HepG2 (cell line): Measurements from ENCODE around the gene MYL4. TPM values are rescaled to one million over a fixed set of nuclear protein-coding genes. Genes with fewer than 3 reads are reported as not detected.

Experiments used
- BRCA1 ChIP-seq: sonication (generic); formaldehyde crosslinking; IDR thresholded peaks from 2 replicates; pipeline ENCODE4 v1.4.0; 2020; ENCODE audit warnings: missing genetic modification reagents
- DDIT3 ChIP-seq: sonication (generic); formaldehyde crosslinking; IDR thresholded peaks from 2 replicates; pipeline ENCODE4 v1.4.0; 2020; ENCODE audit warnings: mild to moderate bottlenecking, missing genetic modification reagents
- MAF1 ChIP-seq: sonication (generic); formaldehyde crosslinking; IDR thresholded peaks from 2 replicates; pipeline ENCODE4 v1.5.0; 2020; ENCODE audit warnings: missing genetic modification reagents, borderline replicate concordance
- MTF2 ChIP-seq: sonication (generic); formaldehyde crosslinking; IDR thresholded peaks from 2 replicates; pipeline ENCODE4 v1.5.0; 2020; ENCODE audit warnings: missing genetic modification reagents, borderline replicate concordance
- NFYB ChIP-seq: sonication (generic); formaldehyde crosslinking; IDR thresholded peaks from 2 replicates; pipeline ENCODE4 v1.4.0; 2020; ENCODE audit warnings: missing genetic modification reagents
- PRDM10 ChIP-seq: sonication (generic); formaldehyde crosslinking; IDR thresholded peaks from 2 replicates; pipeline ENCODE4 v1.4.0; 2020; ENCODE audit warnings: low read depth, missing genetic modification reagents
- SNAPC2 ChIP-seq: sonication (generic); formaldehyde crosslinking; IDR thresholded peaks from 2 replicates; pipeline ENCODE4 v1.8.1; 2022; ENCODE audit warnings: mild to moderate bottlenecking, missing genetic modification reagents
- STAG1 ChIP-seq: sonication (generic); formaldehyde crosslinking; IDR thresholded peaks from 2 replicates; pipeline ENCODE4 v1.4.0; 2020; ENCODE audit warnings: missing genetic modification reagents
- TGIF2 ChIP-seq: IDR thresholded peaks from 2 replicates; pipeline ENCODE4 v1.6.1; 2016; ENCODE audit warnings: control low read depth, missing compliant biosample characterization
- ZBTB42 ChIP-seq: sonication (generic); formaldehyde crosslinking; IDR thresholded peaks from 2 replicates; pipeline ENCODE4 v1.5.0; 2020; ENCODE audit warnings: mild to moderate bottlenecking, missing genetic modification reagents
- ZC3H13 ChIP-seq: sonication (generic); formaldehyde crosslinking; IDR thresholded peaks from 2 replicates; pipeline ENCODE4 v1.8.1; 2023; ENCODE audit warnings: mild to moderate bottlenecking, missing genetic modification reagents, moderate library complexity
- ZMAT3 ChIP-seq: sonication (generic); formaldehyde crosslinking; conservative IDR thresholded peaks from 2 replicates; pipeline ENCODE4 v1.7.0; 2021; ENCODE audit warnings: missing genetic modification reagents
- ZNF30 ChIP-seq: sonication (generic); formaldehyde crosslinking; IDR thresholded peaks from 2 replicates; pipeline ENCODE4 v1.5.0; 2020; ENCODE audit warnings: mild to moderate bottlenecking, missing genetic modification reagents
- polyA plus RNA-seq, 8 experiments: library from polyadenylated mRNA; depleted of rRNA in 3 of 8; stranded (reverse) in 7 of 8; unstranded in 1 of 8; fragments of >200 nt; fragmentation: Illumina TruSeq in 4 of 8; extraction: Trizol in 4 of 8; gene quantifications; 2 replicates each; pipeline versions ENCODE4 v1.2.1 to v1.2.3, GENCODE V29; 2011 to 2016; ENCODE audit warnings: low read depth in 4 of 8, missing spikeins in 1 of 8, mixed read lengths in 1 of 8; ENCODE audit not compliant: insufficient read depth in 1 of 8
- total RNA-seq, 5 experiments: library from RNA; depleted of rRNA; stranded (reverse); fragments of >200 nt; fragmentation: Illumina TruSeq; extraction: Trizol; gene quantifications; 2 replicates each; pipeline ENCODE4 v1.2.3, GENCODE V29; 2016; ENCODE audit warnings: low read depth in 1 of 5
- TF ChIP-seq, protein P1 (sequence below): IDR thresholded peaks from 2 replicates; pipeline ENCODE4 v1.6.1; 2016; ENCODE audit warnings: mild to moderate bottlenecking

MYL4 gene
- total and polyA plus RNA-seq, 2 of the 13 experiments (the other 11 are each of a cell fraction or from before 2014, with no cell fraction given), result not detected

- TF ChIP-seq ZBTB42, result peak; percentile 25; the same call in 1 of the 2 replicates
- peak; percentile 13; the same call in 1 of the 2 replicates for TF ChIP-seq PRDM10
- TF ChIP-seq MAF1 (CRISPR knock-in tag), result no peak
- peak; percentile 36; the same call in 1 of the 2 replicates for TF ChIP-seq ZC3H13 (CRISPR knock-in tag)
- TF ChIP-seq BRCA1 (CRISPR knock-in tag), result peak; percentile 94; the same call in 1 of the 2 replicates
- TF ChIP-seq, protein P1, sequence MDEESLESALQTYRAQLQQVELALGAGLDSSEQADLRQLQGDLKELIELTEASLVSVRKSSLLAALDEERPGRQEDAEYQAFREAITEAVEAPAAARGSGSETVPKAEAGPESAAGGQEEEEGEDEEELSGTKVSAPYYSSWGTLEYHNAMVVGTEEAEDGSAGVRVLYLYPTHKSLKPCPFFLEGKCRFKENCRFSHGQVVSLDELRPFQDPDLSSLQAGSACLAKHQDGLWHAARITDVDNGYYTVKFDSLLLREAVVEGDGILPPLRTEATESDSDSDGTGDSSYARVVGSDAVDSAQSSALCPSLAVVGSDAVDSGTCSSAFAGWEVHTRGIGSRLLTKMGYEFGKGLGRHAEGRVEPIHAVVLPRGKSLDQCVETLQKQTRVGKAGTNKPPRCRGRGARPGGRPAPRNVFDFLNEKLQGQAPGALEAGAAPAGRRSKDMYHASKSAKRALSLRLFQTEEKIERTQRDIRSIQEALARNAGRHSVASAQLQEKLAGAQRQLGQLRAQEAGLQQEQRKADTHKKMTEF (CRISPR knock-in tag), result no peak
- no peak for TF ChIP-seq ZNF30 (CRISPR knock-in tag)
- no peak for TF ChIP-seq SNAPC2
- 0 out of 2 replicates have a peak, but pooled peaks have one; percentile 23 for TF ChIP-seq NFYB (CRISPR knock-in tag)
- 0 out of 2 replicates have a peak, but pooled peaks have one; percentile 15 for TF ChIP-seq STAG1 (CRISPR knock-in tag)
- no peak for TF ChIP-seq DDIT3 (CRISPR knock-in tag)
- 0 out of 2 replicates have a peak, but pooled peaks have one; percentile 12 for TF ChIP-seq TGIF2 (CRISPR knock-in tag)
- peak; percentile 90 for TF ChIP-seq MTF2 (CRISPR knock-in tag)
- TF ChIP-seq ZMAT3, result no peak
Measured at GRCh38 chr17:47188271-47188875, 20.8 kb upstream of the MYL4 start (continued).
